ENCODE results near the gene STAP1.

DNA sequence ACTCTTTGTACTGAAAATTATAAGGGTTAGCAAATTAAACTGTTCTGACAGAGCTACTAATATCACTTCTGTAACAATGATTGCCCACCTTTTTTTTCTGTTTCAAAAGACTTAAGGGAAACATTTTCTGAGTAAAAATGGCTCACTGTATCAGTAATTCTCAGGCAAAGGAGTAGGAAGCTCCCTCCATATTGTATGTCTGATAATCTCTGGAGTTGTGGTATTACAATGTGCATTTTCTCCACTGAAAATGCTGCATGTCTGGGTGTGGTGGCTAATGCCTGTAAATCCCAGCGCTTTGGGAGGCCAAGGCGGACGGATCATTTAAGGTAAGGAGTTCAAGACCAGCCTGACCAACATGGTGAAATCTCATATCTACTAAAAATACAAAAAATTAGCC, 4.4 kb upstream of the STAP1 start:
- TF ChIP-seq, protein P1, sequence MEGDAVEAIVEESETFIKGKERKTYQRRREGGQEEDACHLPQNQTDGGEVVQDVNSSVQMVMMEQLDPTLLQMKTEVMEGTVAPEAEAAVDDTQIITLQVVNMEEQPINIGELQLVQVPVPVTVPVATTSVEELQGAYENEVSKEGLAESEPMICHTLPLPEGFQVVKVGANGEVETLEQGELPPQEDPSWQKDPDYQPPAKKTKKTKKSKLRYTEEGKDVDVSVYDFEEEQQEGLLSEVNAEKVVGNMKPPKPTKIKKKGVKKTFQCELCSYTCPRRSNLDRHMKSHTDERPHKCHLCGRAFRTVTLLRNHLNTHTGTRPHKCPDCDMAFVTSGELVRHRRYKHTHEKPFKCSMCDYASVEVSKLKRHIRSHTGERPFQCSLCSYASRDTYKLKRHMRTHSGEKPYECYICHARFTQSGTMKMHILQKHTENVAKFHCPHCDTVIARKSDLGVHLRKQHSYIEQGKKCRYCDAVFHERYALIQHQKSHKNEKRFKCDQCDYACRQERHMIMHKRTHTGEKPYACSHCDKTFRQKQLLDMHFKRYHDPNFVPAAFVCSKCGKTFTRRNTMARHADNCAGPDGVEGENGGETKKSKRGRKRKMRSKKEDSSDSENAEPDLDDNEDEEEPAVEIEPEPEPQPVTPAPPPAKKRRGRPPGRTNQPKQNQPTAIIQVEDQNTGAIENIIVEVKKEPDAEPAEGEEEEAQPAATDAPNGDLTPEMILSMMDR (IDR thresholded peaks at IDR 0.05): no peak
- TF ChIP-seq POLR2A (IDR thresholded peaks at IDR 0.05): no peak
- no peak for TF ChIP-seq POLR2AphosphoS5 (IDR thresholded peaks at IDR 0.05)
